Activated B cell treated with CpG ODN at 0.5 μM for 24 hours (primary cell): ENCODE results near the gene EMILIN2. TPM values are rescaled to one million over a fixed set of nuclear protein-coding genes. Genes with fewer than 3 reads are reported as not detected.
A peak's percentile ranks its signal among the peaks of the same experiment; 100 is the strongest.
"Not testable (repeated sequence)": the region's sequence is repeated elsewhere in the genome, so short reads cannot be mapped to it uniquely, and the experiment has no call there.

Source experiments
- ATAC-seq: fragments of 200-7000 bp; cut with Tn5 transposase; one replicate; pipeline ENCODE4 v1.10.0; 2021; ENCODE audit warnings: low read depth, mild to moderate bottlenecking, moderate library complexity
- CTCF ChIA-PET: fragments of 350-600 bp; sonication (Branson Sonifier 250); formaldehyde crosslinking; loops from one replicate; lab custom pipeline; 2021; ENCODE audit warnings: antibody characterized with exemption; lab: Charles Lee
- POLR2A ChIA-PET: fragments of 350-600 bp; sonication (Branson Sonifier 250); formaldehyde crosslinking; loops from one replicate; lab custom pipeline; 2021; ENCODE audit warnings: antibody characterized with exemption; lab: Charles Lee
- DNase-seq: peaks from one replicate; pipeline ENCODE4 v3.0.0; 2022
- H3K27ac Mint-ChIP-seq: one replicate; pipeline ENCODE4 v1.8.0; 2020; ENCODE audit warnings: mixed read lengths
- H3K27me3 Mint-ChIP-seq: one replicate; pipeline ENCODE4 v1.8.0; 2021; ENCODE audit warnings: mixed read lengths
- H3K36me3 Mint-ChIP-seq: one replicate; pipeline ENCODE4 v1.8.0; 2021; ENCODE audit warnings: low read depth, mixed read lengths
- H3K4me1 Mint-ChIP-seq: one replicate; pipeline ENCODE4 v1.8.0; 2021; ENCODE audit warnings: mixed read lengths
- H3K4me3 Mint-ChIP-seq: one replicate; pipeline ENCODE4 v1.8.0; 2020; ENCODE audit warnings: mild to moderate bottlenecking, mixed read lengths
- H3K9me3 Mint-ChIP-seq: one replicate; pipeline ENCODE4 v1.8.0; 2020; ENCODE audit warnings: mixed read lengths
- intact Hi-C: fragments of 100-400 bp; cut with micrococcal nuclease; formaldehyde crosslinking; loops from one replicate; pipeline ENCODE4 v1.15.1; 2024
- total RNA-seq: library from RNA; stranded (reverse); gene quantifications from 2 replicates; pipeline ENCODE4 v1.2.3, GENCODE V29; 2022
- TF ChIP-seq, protein P1 (sequence below): fragments of 200-600 bp; IDR thresholded peaks from one replicate; pipeline ENCODE4 v1.8.0; 2022; ENCODE audit warnings: antibody characterized with exemption, mild to moderate bottlenecking

Gene EMILIN2
- 73.0 and 80.9 TPM in 2 replicates for total RNA-seq

DNA sequence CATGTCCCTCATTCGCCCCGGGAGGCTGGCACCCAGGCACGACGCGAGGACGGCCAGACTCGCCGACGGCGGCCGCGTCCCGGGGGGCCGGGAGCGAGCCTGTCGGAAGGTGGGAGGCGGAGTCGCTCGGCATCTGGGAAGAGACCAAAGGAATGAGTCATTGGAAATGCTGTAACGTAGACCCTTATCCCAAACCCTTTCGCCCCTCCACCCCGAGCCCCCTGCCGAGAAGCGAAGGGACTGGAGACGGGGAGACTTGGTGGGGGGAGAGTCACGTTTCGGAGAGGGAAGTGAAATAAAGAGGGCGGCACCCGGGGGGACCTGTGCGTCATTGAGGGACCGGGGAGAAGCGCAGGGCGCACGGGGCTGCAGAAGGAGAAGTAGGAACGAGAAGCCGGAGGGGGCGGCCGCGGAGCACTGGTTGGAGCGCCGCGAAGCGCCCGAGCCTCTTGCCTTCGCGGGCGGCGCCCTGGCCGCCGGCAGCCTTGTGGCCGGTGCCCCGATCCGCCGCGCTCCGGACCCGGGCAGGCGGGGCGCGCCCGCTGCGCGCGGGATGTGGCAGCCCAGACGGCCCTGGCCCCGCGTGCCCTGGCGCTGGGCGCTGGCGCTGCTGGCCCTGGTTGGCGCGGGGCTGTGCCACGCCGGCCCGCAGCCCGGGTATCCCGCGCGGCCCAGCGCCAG is at the start of gene EMILIN2:
Gene EMILIN2, plus strand, starts transcription at position 371 of the 681 bp plus-strand sequence. Its CDS starts 183 bp downstream, at position 554.
- peaks cover 52% of the 10 kb centered on the region for H3K4me1 Mint-ChIP-seq
- intact Hi-C loops: loop anchor here (1.0 to 5.0 kb wide), 12 partner anchors 36 to 741 kb away; partner anchors contain the start of genes METTL4, MYL12A, NDC80 and SMCHD1
- H3K9me3 Mint-ChIP-seq: no peaks in the 10 kb centered on the region
- peak; percentile 81 for ATAC-seq
- TF ChIP-seq, protein P1, sequence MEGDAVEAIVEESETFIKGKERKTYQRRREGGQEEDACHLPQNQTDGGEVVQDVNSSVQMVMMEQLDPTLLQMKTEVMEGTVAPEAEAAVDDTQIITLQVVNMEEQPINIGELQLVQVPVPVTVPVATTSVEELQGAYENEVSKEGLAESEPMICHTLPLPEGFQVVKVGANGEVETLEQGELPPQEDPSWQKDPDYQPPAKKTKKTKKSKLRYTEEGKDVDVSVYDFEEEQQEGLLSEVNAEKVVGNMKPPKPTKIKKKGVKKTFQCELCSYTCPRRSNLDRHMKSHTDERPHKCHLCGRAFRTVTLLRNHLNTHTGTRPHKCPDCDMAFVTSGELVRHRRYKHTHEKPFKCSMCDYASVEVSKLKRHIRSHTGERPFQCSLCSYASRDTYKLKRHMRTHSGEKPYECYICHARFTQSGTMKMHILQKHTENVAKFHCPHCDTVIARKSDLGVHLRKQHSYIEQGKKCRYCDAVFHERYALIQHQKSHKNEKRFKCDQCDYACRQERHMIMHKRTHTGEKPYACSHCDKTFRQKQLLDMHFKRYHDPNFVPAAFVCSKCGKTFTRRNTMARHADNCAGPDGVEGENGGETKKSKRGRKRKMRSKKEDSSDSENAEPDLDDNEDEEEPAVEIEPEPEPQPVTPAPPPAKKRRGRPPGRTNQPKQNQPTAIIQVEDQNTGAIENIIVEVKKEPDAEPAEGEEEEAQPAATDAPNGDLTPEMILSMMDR: no peak
- ChIA-PET POLR2A (interaction anchor here (0.6 to 2.8 kb wide), 31 partner anchors 9 to 605 kb away, joined by 3 to 24 read pairs (median 4); partner anchors contain the start of genes MYL12A and SMCHD1), CTCF (interaction anchor here (1.0 kb wide), 1 partner anchor 66 kb away, joined by 4 read pairs; no protein-coding TSS in a partner anchor)
- peak within 1 kb of the TSS; percentile 96 for H3K4me3 Mint-ChIP-seq
- peaks cover 17% of the 10 kb centered on the region for H3K36me3 Mint-ChIP-seq
- DNase-seq: peak; percentile 87
- H3K27ac Mint-ChIP-seq: peak within 1 kb of the TSS; percentile 94
- H3K27me3 Mint-ChIP-seq: peaks cover 8% of the 10 kb centered on the region

DNA sequence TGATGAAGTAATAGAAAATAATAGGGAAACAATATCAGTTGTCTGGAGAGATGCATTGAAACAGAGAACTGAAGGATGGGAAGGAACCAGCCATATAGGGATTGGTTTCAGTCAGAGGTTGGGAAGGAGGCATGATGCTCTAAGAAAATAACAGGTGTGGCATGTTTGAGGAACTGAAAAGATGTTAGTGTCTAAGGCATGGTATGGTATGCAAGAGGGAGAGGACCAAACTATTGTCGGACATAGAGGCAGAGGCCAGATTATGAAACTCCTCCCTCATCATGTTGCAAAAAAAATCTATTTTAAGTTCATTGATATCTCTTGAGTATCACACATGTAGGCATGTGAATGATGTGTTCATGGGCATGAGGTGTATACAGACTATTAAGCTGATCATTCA is 48.9 kb upstream of the EMILIN2 start:
- Mint-ChIP-seq H3K36me3 (peaks cover 70% of the 10 kb centered on the region), H3K4me1 (peaks cover 6% of the 10 kb centered on the region), H3K4me3 (no peak overlapping the region), H3K27me3 (no peaks in the 10 kb centered on the region), H3K27ac (peak overlapping the region; percentile 50), H3K9me3 (no peaks in the 10 kb centered on the region)
- ATAC-seq: peak; percentile 52
- intact Hi-C loops: loop anchor here (2.0 kb wide), 1 partner anchor 49 kb away; the partner anchor contains the start of gene EMILIN2
- ChIA-PET POLR2A (no interaction called here), CTCF (interaction anchor here (0.5 to 0.9 kb wide), 2 partner anchors 16 to 387 kb away, joined by 3 read pairs; no protein-coding TSS in a partner anchor)
- DNase-seq: no peak
- TF ChIP-seq, protein P1: no peak

DNA sequence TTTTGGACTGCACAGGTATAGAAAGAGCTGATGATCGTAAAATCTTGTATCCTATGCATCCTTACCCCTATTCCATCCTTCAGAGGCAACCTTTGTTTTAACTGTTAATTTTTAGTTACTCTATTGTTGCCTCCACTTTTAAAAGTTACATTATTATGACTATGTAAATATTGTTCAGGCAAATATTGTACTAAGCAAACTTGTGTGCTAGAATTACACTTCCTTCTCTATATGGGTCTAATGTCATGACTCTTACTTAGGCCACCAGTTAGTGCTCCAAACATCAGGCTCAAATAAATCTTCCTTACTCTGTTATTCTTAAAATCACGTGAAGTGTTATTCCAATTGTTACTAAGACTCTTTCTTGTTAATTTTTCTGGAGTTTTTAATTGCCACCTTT is 47.4 kb upstream of the EMILIN2 start:
- intact Hi-C loops: loop anchor here (2.0 kb wide), 1 partner anchor 47 kb away; the partner anchor contains the start of gene EMILIN2
- POLR2A ChIA-PET: no interaction called here
- TF ChIP-seq, protein P1: no peak
- DNase-seq (no peak), ATAC-seq (no peak)
- Mint-ChIP-seq H3K4me1 (peaks cover 6% of the 10 kb centered on the region), H3K27me3 (no peaks in the 10 kb centered on the region), H3K9me3 (no peaks in the 10 kb centered on the region), H3K4me3 (no peak overlapping the region), H3K36me3 (peaks cover 76% of the 10 kb centered on the region), H3K27ac (no peak overlapping the region)
- CTCF ChIA-PET: no interaction called here

DNA sequence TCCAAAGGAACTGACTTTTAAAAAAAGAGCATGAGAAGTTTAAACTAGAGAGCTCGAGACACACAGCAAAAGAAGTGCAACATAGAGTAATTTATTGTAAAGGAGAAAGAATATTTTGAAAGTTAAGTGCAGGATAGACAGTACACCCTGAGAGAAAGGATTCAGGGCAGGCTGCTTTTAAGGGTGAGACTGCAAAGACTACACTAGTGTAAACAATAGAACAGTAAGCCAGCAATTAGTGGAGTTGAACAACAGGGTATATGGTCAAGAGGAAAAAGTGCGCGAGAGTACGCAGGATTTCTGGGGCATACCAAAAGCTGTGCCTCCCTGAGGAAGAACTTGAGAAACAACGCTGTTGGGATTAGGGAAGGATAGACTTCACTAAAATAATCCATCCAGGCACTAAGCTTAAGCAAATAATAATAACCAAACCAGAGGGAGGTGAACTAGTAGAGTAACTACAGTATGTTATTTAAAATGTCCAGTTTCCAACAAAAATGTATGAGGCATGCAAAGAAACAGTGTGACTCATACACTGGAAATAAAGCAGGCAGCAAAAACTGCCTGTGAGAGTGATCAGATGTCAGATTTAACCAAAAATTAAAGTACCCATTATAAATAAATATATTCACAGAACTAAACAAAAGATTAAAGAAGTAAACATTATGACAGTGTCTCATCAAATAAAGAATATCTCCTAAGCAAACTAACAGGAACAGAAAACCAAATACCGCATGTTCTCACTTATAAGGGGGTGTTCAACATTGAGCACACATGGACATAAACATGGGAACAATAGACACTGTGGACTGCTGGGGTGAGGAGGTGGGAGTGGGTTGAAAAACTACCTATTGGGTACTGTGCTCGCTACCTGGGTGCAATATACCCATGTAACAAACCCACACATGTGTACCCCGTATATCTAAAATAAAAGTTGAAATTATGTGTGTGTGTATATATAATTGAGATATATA is 40.5 kb upstream of the EMILIN2 start:
- no peak overlapping the region for H3K4me3 Mint-ChIP-seq
- TF ChIP-seq, protein P1: no peak
- ChIA-PET CTCF (no interaction called here), POLR2A (no interaction called here)
- H3K9me3 Mint-ChIP-seq: peaks cover 11% of the 10 kb centered on the region
- H3K27me3 Mint-ChIP-seq: no peaks in the 10 kb centered on the region
- H3K4me1 Mint-ChIP-seq: no peaks in the 10 kb centered on the region
- peak overlapping the region; percentile 5 for H3K27ac Mint-ChIP-seq
- H3K36me3 Mint-ChIP-seq: peaks cover 26% of the 10 kb centered on the region
- intact Hi-C loops: no loop called here
- DNase-seq: no peak
- ATAC-seq: no peak

DNA sequence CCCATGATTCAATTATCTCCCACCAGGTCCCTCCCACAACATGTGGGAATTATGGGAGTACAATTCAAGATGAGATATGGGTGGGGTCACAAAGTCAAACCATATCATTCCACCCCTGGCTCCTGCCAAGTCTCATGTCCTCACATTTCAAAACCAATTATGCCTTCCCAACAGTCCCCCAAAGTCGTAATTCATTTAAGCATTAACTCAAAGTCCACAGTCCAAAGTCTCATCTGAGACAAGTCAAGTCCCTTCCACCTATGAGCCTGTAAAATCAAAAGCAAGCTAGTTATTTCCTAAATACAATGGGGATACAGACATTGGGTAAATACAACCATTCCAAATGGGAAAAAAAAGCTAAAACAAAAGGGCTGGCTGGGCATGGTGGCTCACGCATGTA is 38.2 kb upstream of the EMILIN2 start:
- POLR2A ChIA-PET: interaction anchor here (0.6 to 1.0 kb wide), 2 partner anchors 34 to 39 kb away, joined by 8 to 13 read pairs; no protein-coding TSS in a partner anchor
- intact Hi-C loops, ATAC-seq, H3K27me3 Mint-ChIP-seq, DNase-seq, CTCF ChIA-PET, H3K4me3 Mint-ChIP-seq, H3K27ac Mint-ChIP-seq, H3K4me1 Mint-ChIP-seq: not testable (repeated sequence)
- H3K9me3 Mint-ChIP-seq: peaks cover 22% of the 10 kb centered on the region
- H3K36me3 Mint-ChIP-seq: peaks cover 14% of the 10 kb centered on the region

DNA sequence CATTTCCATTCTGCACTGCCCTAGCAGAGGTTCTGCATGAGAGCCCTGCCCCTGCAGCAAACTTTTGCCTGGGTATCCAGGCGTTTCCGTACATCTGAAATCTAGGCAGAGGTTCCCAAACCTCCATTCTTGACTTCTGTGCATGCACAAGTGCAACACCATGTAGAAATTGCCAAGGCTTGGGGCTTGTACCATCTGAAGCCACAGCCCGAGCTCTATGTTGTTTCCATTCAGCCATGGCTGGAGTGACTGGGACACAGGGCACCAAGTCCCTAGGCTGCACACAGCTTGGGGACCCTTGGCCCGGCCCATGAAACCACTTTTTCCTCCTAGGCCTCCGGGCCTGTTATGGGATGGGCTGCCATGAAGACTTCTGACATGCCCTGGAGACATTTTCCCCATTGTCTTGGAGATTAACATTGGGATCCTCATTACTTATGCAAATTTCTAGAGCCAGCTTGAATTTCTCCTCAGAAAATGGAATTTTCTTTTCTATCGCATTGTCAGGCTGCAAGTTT is 37.1 kb upstream of the EMILIN2 start:
- H3K27ac Mint-ChIP-seq, POLR2A ChIA-PET, H3K4me1 Mint-ChIP-seq, intact Hi-C loops, CTCF ChIA-PET, H3K36me3 Mint-ChIP-seq, H3K4me3 Mint-ChIP-seq, H3K27me3 Mint-ChIP-seq, DNase-seq, ATAC-seq: not testable (repeated sequence)
- peaks cover 26% of the 10 kb centered on the region for H3K9me3 Mint-ChIP-seq
